Endodermal cell (in vitro differentiated cells): ENCODE data around the gene EPHB1. TPM values are rescaled to one million over a fixed set of nuclear protein-coding genes. Genes with fewer than 3 reads are reported as not detected.
A peak's percentile ranks its signal among the peaks of the same experiment; 100 is the strongest.

Source experiments
- DNase-seq: peaks from one replicate; pipeline ENCODE4 v3.0.0-alpha.2; 2017
- H3K27ac ChIP-seq: 2 replicates; pipeline ENCODE4 v1.5.1; 2013; ENCODE audit warnings: mild to moderate bottlenecking, low read depth, low read length, moderate library complexity
- H3K27me3 ChIP-seq: 2 replicates; pipeline ENCODE4 v1.6.1; 2013; ENCODE audit warnings: mild to moderate bottlenecking, low read length, moderate library complexity; ENCODE audit not compliant: insufficient read depth, control insufficient read depth, poor library complexity, severe bottlenecking
- H3K36me3 ChIP-seq: 2 replicates; pipeline ENCODE4 v1.7.0; 2013; ENCODE audit warnings: mild to moderate bottlenecking, low read length, moderate library complexity; ENCODE audit not compliant: control insufficient read depth, insufficient read depth
- H3K4me1 ChIP-seq: one replicate; pipeline ENCODE4 v1.7.0; 2013; ENCODE audit warnings: low read length; ENCODE audit not compliant: control insufficient read depth, insufficient read depth
- H3K4me3 ChIP-seq: 2 replicates; pipeline ENCODE4 v1.5.1; 2013; ENCODE audit warnings: mild to moderate bottlenecking, low read length, moderate library complexity
- H3K9ac ChIP-seq: 2 replicates; pipeline ENCODE4 v1.6.1; 2013; ENCODE audit warnings: mild to moderate bottlenecking, low read length, moderate library complexity; ENCODE audit not compliant: poor library complexity, severe bottlenecking; ENCODE audit errors: extremely low read depth
- H3K9me3 ChIP-seq: 2 replicates; pipeline ENCODE4 v1.6.1; 2013; ENCODE audit warnings: mild to moderate bottlenecking, low read length, moderate library complexity; ENCODE audit not compliant: control insufficient read depth
- H3K27ac Mint-ChIP-seq: 2 replicates; pipeline ENCODE4 v1.8.0; 2020; ENCODE audit warnings: mixed read lengths
- H3K27me3 Mint-ChIP-seq: 2 replicates; pipeline ENCODE4 v1.8.0; 2021; ENCODE audit warnings: mild to moderate bottlenecking, mixed read lengths; ENCODE audit not compliant: insufficient read depth
- H3K36me3 Mint-ChIP-seq: 2 replicates; pipeline ENCODE4 v1.8.0; 2020; ENCODE audit warnings: low read depth, mixed read lengths
- H3K4me1 Mint-ChIP-seq: 2 replicates; pipeline ENCODE4 v1.8.0; 2020; ENCODE audit warnings: mixed read lengths
- H3K4me3 Mint-ChIP-seq: 2 replicates; pipeline ENCODE4 v1.8.0; 2020; ENCODE audit warnings: mild to moderate bottlenecking, moderate library complexity, mixed read lengths
- H3K9me3 Mint-ChIP-seq: 2 replicates; pipeline ENCODE4 v1.8.0; 2020; ENCODE audit warnings: mild to moderate bottlenecking, mixed read lengths
- CTCF ChIP-seq: fragments of 200-600 bp; sonication (generic); conservative IDR thresholded peaks from 2 replicates; pipeline ENCODE4 v1.5.0; 2021; ENCODE audit warnings: antibody characterized with exemption, mild to moderate bottlenecking
- WGBS, 2 experiments: methylation state at CpG; one replicate each; pipeline versions ENCODE4 v1.1.5 to v1.1.7; 2013; ENCODE audit warnings: missing lambda C conversion rate in 2 of 2, mixed read lengths in 1 of 2; ENCODE audit not compliant: insufficient coverage in 1 of 2, insufficient read length in 1 of 2; 5-methylcytosine and 5-hydroxymethylcytosine counted together
- total RNA-seq, 2 donors: library from RNA; stranded (reverse); fragmentation: NEBNext Ultra II Directional in 1 of 2; extraction: Animal tissue kit (Norgen Biotek cat#: 25700) in 1 of 2; gene quantifications; 2 replicates in 1 of 2; 3 replicates in 1 of 2; pipeline ENCODE4 v1.2.1, GENCODE V29; 2021

EPHB1 gene
- total RNA-seq, 2 donors from 2014 or later, result 2.9 to 3.6 TPM

- TF ChIP-seq CTCF, result no peak
- H3K4me1 ChIP-seq, result no peaks in the 10 kb centered on the region
- no peak overlapping the region for H3K4me3 ChIP-seq
- Mint-ChIP-seq H3K27ac (no peak overlapping the region), H3K4me3 (no peak overlapping the region), H3K4me1 (peaks cover 11% of the 10 kb centered on the region), H3K27me3 (peaks cover 6% of the 10 kb centered on the region), H3K36me3 (no peaks in the 10 kb centered on the region), H3K9me3 (peaks cover 2% of the 10 kb centered on the region)
- H3K27ac ChIP-seq, result no peak overlapping the region
- DNase-seq, result peak; percentile 22
- WGBS, 2 experiments, result 92% methylated on average over 9 of the region's 9 CpGs
- peaks cover 5% of the 10 kb centered on the region for H3K27me3 ChIP-seq
- no peaks in the 10 kb centered on the region for H3K9me3 ChIP-seq
- no peaks in the 10 kb centered on the region for H3K36me3 ChIP-seq
- H3K9ac ChIP-seq, result no peak overlapping the region
These were observed 51.0 kb downstream of the EPHB1 start for GRCh38 chr3:134846084-134846483.

GRCh38 chr3:134846911-134847317 is 51.9 kb downstream of the EPHB1 start:
- Histone ChIP-seq H3K27me3 (peaks cover 5% of the 10 kb centered on the region), H3K27ac (no peak overlapping the region), H3K9ac (no peak overlapping the region), H3K4me1 (no peaks in the 10 kb centered on the region), H3K9me3 (no peaks in the 10 kb centered on the region), H3K4me3 (no peak overlapping the region), H3K36me3 (no peaks in the 10 kb centered on the region)
- peaks cover 11% of the 10 kb centered on the region for H3K4me1 Mint-ChIP-seq
- peaks cover 2% of the 10 kb centered on the region for H3K9me3 Mint-ChIP-seq
- 83% methylated on average over 10 of the region's 10 CpGs; no CpG with 5 or more reads in 1 of the 2 experiments for WGBS, 2 experiments
- H3K36me3 Mint-ChIP-seq, result no peaks in the 10 kb centered on the region
- H3K4me3 Mint-ChIP-seq, result no peak overlapping the region
- DNase-seq, result peak; percentile 59
- no peak for TF ChIP-seq CTCF
- H3K27me3 Mint-ChIP-seq, result peaks cover 4% of the 10 kb centered on the region
- H3K27ac Mint-ChIP-seq, result no peak overlapping the region

- no peak overlapping the region for H3K4me3 ChIP-seq
- H3K27me3 Mint-ChIP-seq, result peaks cover 2% of the 10 kb centered on the region
- peaks cover under 1% of the 10 kb centered on the region for H3K9me3 Mint-ChIP-seq
- H3K9me3 ChIP-seq, result no peaks in the 10 kb centered on the region
- 84 to 92% methylated on average over 2 of the region's 2 CpGs for WGBS, 2 experiments
- H3K27ac Mint-ChIP-seq, result no peak overlapping the region
- no peak for TF ChIP-seq CTCF
- H3K4me1 Mint-ChIP-seq, result peaks cover 11% of the 10 kb centered on the region
- no peaks in the 10 kb centered on the region for H3K36me3 ChIP-seq
- H3K4me3 Mint-ChIP-seq, result no peak overlapping the region
- no peaks in the 10 kb centered on the region for H3K4me1 ChIP-seq
- no peak overlapping the region for H3K27ac ChIP-seq
- H3K9ac ChIP-seq, result no peak overlapping the region
- H3K36me3 Mint-ChIP-seq, result no peaks in the 10 kb centered on the region
- DNase-seq, result no peak
- H3K27me3 ChIP-seq, result peaks cover 5% of the 10 kb centered on the region
These were observed 52.3 kb downstream of the EPHB1 start for GRCh38 chr3:134847349-134847748.
